GM18907 (cell line): Measurements from ENCODE around the gene TAB3.
"Not testable (repeated sequence)": the region's sequence is repeated elsewhere in the genome, so short reads cannot be mapped to it uniquely, and the experiment has no call there.

Experiments used
- ATAC-seq: cut with Tn5 transposase; IDR thresholded peaks from one replicate; pipeline ENCODE4 v1.9.1; 2021; ENCODE audit warnings: mild to moderate bottlenecking, moderate library complexity; ENCODE audit not compliant: unreplicated experiment

TAB3 gene

GRCh38 chrX:30822068-30822681, 66.9 kb downstream of the TAB3 start:
- ATAC-seq, result peak; percentile 89

DNA sequence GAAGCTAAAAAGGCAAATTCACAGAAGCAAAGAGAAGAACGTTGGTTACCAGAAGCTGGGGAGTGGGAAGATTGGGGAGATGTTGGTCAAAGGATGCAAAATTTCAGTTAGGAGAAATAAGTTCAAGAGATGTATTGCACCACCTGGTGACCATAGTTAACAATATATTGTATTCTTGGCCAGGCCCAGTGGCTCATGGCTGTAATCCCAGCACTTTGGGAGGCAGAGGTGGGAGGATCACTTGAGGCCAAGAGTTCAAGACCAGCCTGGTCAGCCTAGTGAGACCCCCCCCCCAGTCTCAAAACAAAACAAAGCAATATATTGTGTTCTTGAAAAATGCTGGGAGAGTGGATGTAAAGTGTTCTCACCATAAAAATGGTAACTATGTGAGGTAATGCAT, 67.9 kb downstream of the TAB3 start:
- no peak for ATAC-seq

DNA sequence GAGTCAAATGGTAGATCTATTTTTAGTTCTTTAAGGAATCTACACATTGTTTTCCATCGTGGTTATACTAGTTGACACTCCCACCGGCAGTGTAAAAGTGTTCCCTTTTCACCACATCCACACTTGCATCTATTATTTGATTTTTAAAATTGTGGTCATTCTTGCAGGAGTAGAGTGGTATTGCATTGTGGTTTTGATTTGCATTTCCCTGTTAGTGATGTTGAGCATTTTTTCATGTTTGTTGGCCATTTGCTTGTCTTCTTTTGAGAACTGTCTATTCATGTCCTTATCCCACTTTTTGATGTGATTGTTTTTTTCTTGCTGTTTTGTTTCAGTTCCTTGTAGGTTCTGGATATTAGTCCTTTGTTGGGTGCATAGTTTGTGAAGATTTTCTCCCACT, 70.0 kb downstream of the TAB3 start:
- ATAC-seq, result no peak

DNA sequence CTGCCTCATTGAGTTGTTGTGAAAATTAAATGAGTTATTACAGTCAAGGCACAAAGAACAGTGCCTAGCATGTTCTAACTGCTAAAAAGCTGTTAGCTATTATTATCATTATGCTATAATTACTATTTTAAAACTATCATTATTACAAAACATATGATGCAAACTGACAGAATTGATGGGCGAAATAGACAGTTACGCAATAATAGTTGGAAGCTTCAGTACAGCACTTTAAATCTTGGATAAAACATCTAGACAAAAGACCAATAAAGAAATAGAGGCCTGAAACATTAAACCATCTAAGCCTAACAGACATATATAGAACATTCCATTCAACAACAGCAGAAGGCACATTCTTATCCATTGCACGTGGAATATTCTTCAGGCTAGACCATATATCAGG, 73.0 kb downstream of the TAB3 start:
- no peak for ATAC-seq

DNA sequence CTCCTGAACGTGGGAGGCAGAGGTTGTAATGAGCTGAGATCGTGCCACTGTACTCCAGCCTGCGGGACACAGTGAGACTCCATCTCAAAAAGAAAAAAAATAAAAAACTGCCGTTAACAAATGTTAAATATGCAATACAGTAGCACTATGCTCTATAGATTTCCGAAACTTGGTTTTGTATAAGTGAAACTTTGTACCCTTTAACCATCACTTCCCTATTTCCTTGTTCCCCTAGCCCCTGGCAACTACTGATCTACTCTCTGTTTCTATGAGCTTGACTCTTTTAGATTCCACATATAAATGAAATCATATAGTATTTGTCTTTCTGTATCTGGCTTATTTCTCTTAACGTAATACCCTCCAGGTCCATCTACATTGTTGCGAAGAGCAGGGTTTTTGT, 74.1 kb downstream of the TAB3 start:
- ATAC-seq, result no peak

DNA sequence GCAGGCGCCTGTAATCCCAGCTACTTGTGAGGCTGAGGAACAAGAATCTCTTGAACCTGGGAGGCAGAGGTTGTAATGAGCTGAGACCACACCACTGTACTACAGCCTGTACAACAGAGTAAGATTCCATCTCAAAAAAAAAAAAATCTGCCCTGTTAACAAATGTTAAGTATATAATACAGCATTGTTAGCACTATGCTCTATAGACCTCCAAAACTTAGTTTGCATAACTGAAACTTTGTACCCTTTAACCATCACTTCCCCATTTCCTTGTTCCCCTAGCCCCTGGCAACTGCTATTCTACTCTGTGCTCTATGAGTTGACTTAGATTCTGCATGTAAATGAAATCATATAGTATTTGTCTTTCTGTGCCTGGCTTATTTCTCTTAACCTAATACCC, 76.7 kb downstream of the TAB3 start:
- peak; percentile 99 for ATAC-seq

- no peak for ATAC-seq
Observed at GRCh38 chrX:30806187-30806728, 82.8 kb downstream of the TAB3 start.

DNA sequence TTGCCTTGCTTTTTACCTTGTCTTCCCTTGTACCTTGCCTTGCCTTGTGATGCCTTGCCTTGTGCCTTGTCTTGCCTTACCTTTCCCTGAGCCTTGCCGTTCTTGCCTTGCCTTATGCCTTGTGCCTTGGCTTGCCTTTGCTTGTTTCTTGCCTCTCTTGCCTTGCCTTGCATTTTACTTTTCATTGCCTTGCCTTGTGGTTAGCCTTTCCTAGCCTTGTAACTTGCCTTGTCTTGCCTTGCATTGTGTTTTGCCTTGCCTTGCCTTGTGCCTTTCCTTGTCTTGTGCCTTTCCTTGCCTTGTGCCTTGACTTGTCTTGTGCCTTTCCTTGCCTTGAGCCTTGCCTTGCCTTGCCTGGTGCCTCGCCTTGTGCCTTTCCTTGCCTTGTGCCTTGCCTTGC, 84.6 kb downstream of the TAB3 start:
- no peak for ATAC-seq

DNA sequence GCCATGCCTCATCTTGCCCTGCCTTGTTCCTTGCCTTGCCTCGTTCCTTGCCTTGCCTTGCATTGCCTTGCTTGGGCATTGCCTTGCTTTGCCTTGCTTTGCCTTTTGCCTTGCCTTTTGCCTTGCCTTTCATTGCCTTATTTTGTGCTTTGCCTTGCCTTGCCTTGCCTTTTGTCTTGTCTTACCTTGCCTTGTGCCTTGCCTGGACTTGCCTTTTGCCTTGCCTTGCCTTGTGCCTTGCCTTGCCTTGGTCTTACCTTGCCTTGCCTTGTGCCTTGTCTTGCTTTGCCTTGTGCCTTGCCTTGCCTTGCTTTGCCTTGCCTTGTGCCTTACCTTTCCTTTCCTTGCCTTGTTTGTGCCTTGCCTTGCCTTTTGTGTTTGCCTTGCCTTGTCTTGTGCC, 88.2 kb downstream of the TAB3 start:
- ATAC-seq, result no peak

GRCh38 chrX:30799327-30799726, 89.7 kb downstream of the TAB3 start:
- ATAC-seq, result no peak

- ATAC-seq, result no peak
Observed at GRCh38 chrX:30798810-30799209, 90.2 kb downstream of the TAB3 start.

GRCh38 chrX:30797301-30797700, 91.8 kb downstream of the TAB3 start:
- ATAC-seq, result not testable (repeated sequence)

- no peak for ATAC-seq
Observed at GRCh38 chrX:30795981-30796958, 92.8 kb downstream of the TAB3 start.

DNA sequence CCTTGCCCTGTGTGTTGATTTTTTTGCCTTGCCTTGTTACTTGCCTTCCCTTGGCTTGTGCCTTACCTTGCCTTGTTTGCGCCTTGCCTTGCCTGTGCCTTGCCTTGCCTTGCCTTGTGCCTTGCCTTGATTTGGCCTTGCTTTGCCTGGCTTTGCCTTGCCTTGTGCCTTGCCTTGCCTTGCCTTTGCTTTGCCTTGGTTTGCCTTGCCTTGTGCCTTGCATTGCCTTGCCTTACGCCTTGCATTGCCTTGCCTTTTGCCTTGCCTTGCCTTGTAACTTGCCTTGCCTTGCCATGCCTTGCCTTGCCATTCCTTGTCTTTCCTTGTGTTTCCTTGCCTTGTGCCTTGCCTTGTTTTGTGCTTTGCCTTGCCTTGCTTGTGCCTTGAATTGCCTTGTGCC, 94.6 kb downstream of the TAB3 start:
- no peak for ATAC-seq

- ATAC-seq, result no peak
Observed at GRCh38 chrX:30793767-30794103, 95.3 kb downstream of the TAB3 start.

DNA sequence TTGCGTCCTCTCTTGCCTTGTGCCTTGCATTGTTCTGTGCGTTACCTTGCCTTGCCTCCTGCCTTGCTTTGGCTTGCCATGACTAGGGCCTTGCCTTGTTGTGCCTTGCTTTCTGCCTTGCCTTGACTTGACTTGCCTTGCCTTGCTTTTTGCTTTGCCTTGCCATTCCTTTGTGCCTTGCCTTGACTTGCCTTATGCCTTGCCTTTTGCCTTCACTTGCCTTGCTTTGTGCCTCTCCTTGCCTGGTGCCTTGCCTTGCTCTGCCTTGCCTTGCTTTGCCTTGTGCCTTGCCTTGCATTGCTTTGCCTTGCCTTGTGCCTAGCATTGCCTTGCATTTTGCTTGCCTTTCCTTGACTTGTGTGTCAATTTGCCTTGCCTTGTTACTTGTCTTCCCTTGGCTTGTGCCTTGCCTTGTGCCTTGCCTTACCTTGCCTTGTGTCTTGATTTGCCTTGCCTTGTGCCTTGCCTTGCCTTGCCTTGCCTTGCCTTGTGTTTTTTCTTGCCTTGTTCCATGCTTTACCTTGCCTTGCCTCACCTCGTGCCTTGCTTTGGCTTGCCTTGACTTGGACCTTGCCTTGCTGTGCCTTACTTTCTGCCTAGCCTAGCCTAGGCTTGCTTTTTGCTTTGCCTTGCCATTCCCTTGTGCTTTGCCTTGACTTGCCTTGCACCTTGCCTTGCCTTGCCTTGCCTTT, 95.8 kb downstream of the TAB3 start:
- no peak for ATAC-seq

- no peak for ATAC-seq
Observed at GRCh38 chrX:30791296-30792278, 97.5 kb downstream of the TAB3 start.

- no peak for ATAC-seq
Observed at GRCh38 chrX:30787012-30787411, 102.0 kb downstream of the TAB3 start.

DNA sequence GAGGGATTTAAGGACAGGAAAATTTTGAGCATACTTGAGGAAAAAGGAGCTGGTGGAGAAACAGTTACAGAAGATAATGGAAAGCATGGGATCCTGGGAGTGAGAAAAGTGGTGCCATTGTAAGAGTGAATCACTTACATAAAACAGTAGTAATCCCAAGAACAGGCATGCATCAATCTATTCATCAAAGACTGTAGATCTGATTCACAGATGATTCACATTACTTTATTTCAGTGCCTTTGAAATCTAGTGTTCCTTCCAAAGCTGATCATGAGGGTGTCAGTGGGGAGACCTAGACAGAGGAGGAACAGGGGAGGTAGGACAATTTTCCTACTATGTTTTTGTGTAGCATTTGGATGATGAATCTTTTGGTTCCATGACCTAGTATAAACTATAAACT, 102.7 kb downstream of the TAB3 start:
- ATAC-seq, result no peak

DNA sequence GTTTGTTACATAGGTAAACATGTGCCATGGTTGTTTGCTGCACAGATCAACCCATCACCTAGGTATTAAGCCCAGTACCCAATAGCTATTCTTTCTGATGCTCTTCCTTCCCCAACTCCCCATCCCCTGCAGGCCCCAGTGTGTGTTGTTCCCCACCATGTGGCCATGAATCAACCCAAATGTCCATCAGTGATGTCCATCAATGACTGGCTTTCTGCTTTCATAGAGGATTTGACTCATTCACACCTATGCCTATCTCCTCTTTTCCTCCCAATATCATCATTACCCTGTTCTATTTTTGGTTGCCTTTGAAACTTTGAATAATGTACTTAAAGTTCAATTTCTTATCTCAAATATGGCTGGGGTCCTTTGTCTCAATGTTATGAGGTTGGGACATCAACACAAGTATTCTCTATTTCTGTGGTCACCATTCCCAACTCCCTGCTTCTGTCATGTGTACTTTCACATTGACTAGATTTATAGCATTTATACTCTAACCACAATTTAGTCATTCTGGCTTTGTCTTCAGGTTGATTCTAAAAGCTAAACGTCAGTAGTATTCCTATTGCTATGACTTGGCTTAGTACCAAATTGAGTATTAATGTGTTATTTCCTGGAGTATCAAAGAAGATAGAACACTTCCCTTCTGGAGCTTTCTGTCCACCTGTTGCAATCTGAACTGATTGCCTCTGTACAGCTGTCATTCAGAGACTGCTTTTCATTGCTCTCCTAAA, 107.2 kb downstream of the TAB3 start:
- ATAC-seq, result no peak
